GF-D8 (cell line): ENCODE measurements around the gene ULK4.

ENCODE experiments used
- DNase-seq: peaks from one replicate; lab custom pipeline; 2025; lab: John Stamatoyannopoulos, UW

ULK4 gene

DNA sequence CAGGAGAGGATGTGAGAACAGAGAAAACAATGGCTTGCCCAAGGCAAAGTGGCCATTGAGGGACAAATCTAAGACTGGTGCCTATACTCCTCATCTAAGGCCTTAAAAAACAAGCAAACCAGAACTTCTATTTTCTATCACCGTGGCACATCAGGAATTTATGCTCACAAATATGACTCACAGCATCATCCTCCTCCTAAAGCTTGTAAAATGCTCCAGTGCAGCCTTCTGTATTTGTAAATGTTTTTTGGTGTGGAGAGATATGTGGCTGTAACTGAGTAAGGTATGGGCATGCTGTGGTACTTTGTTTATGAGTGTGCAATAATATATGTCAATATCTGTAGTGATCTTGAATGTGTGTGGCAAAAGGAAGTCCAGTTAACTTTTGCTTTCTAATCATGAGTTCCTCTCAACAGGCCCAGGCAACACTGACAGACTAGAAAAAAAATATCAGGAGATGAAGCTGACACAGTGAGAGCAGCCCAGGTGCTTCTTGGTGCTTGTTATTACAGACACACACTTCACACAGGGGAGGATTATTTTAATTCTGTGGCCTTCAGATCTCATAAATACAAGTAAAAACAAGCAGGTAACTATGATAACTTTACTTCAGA, 702.3 kb downstream of the ULK4 start:
- no peak for DNase-seq

DNA sequence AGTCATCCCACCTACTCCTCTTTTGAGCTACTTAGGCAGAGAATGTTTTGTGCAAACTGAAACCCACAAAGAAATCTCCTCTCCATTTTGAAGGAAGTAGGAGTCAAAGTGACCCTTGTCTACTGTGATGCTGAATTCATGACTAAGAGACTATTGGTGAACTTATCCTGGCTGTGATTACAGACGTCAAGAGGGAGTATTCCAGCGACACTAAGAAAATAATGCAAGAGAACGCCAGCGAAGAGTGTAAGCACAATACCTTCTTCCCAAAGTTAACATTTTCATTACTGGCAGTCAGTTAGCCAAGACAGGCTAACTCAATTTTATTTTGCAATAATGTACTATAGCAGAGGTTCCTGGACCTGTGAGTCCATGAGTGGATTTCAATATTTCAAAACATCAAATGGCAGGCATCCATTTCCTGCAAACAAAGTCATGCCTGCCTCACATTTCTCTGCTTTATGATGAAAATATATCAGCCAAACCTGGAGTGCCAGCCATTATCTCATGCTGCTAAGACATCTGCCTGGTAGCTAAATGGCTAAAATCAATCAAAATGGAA, 703.6 kb downstream of the ULK4 start:
- DNase-seq = no peak

DNA sequence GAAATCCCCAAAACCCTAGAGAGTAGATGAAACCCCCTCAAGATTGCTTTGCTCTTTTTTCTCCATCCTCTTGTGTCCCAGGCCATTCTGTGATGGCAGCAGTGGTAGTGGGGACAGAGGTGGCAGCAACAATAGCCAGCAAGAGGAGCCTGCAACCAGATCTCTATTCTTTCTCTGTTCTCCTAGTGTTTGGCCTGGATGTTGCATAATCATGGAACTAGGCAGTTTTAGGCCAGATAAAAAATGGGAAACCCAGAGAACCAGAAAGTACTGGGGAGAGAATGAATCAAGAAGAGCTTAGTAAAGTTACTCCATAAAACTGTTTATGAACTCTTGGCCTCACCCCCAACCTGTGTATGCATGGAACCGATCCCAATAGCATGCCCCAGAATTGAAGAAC, 710.3 kb downstream of the ULK4 start:
- no peak for DNase-seq

DNA sequence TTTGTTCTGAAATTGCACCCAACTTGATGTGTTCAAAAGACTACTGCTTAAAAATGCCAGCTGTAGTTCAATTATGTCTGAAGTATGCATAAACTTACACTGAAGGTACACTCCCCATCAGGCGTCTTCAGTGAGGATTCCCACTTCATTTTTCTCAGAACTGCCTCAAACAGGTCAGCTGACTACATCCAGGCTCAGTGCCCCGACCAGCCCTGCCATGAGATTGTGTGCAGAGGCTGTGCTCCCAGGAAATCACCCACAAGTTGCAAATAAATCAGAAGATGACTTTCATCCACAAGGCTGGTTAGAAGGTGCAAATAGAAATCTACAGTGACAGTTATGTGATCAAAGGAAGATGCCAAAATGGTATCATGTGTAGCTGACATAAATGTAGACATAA, 711.1 kb downstream of the ULK4 start:
- no peak for DNase-seq

DNA sequence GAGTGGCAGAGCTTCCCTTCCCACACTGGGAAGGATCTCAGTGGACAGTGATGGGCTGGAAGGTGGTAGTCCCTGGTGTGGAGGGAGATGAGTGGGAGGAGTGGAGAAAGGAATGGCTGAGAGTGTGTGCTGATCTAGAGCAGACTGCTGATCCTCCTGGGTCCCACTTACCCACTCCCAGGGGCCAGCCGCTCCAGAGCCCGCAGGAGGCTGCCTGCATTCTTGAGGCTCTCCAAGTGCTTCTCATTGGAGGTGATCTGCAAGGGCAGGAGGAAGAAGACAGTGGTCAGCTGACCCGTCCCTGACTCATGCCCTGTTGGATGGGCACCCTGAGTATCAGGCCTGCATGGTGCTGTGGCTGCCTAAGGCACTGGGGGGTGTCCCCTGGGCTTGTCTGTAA, 712.6 kb downstream of the ULK4 start:
- no peak for DNase-seq

DNA sequence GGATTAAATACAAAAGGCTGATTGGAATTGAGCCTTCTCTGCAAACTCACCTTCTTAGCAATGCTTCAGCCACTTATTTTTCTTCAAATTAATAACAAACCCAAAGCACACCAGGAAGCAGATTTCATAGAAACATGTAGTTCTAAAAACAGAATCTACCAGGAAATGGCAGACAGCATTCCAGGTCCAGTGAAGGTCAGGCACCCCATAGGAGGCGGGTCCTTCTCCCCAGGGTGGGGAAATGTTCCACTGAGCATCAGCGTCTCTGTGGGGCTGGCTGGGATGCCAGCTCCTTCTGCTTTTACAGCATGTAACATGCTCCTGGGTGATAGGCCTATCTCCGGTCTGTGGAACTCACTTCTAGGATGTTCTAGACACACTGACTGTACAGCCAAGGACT, 713.4 kb downstream of the ULK4 start:
- no peak for DNase-seq

DNA sequence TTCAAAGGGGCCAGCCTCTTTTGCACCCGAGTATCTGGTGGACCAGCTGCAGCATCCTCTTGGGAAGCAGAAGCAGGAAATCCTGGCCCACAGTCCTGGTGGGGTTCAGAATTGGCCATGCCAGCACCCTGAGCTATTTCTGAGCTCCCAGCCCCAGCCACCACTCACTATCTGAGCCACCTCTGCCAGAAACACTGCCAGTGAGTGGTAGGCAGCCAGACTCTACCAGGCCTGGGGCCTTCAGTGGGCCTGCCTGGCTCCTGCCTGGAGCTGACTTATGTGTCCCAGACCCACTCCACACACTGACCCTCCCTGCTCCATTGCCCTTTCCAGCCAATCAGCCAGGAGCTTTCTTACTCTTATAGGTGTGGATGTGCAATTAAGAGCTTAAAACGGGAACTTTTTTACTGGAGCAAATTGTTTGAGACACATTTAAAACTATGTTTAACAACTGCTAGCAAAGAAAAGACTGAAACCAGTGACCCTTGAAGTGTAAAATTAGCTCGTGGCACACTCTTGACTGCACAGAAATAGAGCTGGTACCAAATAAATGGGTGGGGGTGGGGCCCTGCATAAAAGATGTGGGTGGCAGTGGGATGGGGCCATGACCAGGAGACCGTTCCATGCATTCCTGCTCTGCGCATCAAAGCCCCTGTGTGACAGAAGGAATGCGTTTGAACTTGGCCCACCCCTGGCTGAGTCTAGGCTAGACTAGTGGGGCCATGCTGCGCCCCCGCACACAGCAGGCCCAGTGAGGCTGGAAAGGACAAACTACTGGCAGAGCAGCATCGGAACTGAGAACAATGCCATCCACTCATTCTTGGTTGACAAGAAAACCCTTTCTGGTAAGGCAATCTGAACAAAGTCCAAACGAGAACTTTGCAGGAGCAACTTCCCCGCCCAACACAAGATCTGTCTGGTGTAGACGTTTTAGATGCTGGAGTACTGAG, 714.6 kb downstream of the ULK4 start:
- no peak for DNase-seq

DNA sequence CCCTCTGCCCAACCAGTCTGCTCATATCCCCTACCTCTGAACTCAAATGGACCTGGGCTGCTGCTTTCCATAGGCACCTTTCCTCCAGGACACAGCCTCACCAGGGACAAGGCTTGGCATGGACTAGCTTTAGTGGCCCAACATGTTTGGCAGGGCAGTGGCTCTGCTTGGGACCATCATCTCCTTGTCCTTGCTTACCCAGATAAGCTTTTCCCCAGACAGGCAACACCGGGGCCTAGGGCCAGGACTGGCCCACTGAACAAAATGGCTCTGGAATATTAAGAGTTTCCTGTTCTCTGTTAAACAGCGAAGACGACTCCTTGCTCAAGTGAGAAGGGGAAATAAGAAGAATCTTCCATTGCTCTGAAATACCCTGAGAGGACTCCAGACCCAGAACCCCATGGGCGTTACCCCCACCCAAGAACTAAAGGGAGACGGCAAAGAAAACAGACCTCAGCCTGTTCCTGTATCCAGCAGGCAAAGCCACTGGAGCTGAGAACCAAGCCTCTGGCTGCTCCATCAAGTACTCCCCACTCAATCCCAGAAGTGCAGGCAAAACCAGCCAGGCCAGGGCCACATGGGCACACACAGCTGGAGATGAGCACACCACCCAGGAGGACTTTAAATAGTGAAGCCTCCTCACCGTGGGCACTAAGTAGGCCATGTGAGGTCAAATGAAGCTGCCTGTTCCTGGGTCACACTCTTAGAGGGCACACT, 717.1 kb downstream of the ULK4 start:
- DNase-seq = no peak

DNA sequence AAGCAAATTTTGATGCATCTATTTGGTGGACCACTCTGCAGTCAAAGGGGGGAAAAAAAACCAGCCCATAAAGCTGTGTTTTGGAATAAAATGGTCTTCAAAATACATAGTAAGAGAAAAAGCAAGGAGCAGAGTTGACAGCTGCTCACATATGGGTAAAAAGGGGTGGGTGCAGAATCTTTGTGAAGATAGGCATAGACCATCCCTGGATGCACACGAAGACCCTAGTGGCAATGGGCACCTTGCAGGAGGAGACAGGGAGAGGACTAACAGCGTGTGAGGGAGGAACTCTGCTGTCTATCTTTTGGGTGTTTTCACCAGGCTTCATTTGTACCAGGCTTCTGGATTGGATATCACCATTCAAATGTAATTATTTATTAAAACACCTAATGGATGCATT, 718.7 kb downstream of the ULK4 start:
- no peak for DNase-seq

DNA sequence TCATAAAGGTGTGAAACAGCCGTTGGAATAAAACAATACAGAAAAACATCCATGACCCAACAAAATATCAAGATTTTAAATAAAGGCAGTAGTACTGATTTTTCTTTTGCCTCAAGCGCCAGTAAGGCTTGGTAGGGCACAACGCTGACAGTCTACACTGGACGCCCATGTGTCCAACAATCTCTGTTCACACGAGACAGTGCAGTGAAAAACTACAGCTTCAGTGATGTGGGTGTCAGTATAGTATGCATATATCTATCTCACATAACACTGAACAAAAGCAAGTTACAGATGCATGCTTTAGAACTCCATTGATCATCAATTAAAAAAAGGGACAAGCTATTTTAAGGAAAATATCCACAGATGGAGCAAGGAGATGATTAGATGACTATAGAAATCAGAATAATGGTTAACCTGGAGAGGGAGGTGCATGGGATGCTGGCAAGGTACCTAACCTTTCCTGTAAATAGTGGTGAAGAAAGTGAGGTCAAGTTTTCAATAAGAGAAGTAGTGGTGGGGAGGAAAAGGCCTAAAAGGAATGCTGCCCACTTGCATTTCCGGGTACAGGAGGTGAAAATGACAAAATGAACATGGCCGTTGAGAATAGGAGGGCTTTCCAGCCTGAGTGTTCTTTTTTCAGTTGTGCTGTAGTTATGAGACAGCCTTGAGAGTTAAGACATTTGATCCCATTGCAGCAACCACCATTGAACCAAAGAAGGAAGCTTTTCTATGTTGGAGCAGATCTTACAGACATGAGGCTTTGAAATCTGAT, 719.9 kb downstream of the ULK4 start:
- no peak for DNase-seq

DNA sequence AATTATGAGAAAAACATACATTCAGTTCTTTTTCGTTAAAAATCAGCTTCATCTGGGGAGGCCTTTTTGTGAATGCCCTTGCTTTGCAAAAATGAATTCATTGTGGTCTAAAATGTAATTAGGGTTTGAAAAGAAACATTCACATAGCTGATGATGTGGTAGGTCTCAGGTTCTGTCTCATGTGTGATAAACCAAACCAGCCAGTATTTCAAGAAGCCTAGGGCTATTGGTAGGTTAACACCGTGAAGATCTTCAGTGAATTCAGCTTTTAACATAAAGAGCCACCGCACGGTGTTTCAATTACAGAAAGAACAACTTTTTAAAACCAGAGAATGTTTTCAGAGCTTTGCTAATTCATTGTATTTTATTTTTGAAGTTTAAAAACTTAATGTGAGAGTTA, 720.7 kb downstream of the ULK4 start:
- no peak for DNase-seq

DNA sequence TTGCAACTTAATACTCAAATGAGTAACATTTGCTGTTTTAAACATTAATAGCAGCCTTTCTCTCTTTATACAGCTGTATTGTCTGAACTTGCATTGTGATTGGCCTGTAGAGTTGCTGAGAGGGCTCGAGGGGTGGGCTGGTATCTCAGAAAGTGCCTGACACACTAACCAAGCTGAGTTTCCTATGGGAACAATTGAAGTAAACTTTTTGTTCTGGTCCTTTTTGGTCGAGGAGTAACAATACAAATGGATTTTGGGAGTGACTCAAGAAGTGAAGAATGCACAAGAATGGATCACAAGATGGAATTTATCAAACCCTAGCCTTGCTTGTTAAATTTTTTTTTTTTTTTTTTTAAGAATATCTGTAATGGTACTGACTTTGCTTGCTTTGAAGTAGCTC, 722.3 kb downstream of the ULK4 start:
- DNase-seq = no peak

DNA sequence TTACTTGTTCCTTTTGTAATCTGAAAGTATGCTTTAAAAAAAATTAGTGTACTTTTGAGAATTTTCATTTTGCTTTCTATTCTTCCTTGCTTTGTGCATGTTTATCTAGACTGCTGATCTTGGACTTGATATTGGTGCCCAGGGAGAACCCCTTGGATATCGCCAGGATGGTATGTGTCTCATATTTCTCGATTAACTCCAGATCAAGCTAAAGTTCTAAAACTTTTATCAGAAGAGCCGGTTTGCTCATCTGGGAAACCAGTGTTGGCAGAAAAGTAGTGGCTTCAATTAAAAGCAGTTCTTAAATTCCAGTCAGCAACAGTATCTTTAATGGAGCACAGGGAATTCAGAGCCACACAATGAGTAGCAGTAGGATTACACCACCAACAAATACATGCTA, 724.0 kb downstream of the ULK4 start:
- DNase-seq = no peak

DNA sequence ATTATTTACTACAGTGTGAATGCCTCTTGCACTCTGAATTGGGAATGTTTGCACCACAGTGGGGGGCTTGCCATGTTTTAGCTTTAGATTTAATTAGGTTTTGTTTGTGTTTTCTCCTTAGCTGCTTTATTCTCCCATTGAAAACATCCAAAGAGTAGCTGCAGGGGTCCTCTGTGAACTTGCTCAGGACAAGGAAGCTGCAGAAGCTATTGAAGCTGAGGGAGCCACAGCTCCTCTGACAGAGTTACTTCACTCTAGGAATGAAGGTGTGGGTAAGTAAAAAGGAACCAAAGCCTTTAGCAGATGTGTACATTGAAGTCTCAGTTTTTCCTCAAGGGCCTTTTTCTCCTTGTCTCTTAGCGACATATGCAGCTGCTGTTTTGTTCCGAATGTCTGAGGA, 725.7 kb downstream of the ULK4 start:
- DNase-seq = no peak

DNA sequence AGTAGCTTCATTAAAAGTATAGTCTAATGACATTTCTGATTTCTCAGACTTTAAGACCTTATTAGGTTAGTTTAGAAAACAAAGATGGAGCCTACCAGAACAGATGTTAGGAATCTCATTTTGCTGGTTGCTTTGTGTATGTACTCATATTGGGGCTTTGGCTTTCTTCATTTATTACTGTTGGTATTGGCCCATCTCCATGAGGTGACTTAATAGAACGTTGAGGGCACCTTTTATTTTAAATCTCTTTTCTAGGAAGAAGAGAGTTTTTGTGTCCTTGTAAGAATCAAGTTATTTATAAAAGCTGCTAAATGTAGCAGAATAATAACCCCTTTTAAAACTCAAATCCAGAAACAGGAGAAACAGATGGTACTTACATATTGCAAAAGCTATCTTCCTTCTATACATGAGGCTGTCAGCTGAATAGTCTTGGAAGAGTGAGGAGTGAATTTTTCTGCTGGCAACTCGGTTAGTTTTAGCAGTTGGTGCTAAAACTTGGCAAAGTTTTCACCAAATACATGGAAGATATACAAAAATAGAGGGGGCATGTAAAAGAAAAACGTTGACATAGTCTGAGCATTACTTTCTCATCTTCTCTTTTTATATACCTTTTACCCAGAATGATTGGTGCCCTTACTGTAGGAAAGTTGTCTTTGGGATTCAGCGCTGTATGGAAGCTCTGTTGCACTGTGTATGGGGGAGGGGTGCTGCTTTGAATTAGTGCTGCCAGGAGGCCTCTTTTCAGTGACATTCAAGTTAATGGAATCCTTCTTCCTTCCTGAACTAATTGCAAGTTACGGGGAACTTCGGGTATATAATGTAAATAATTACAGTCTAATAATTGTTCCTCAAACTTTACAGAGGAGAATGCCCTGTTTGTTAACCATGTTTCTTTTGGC, 726.8 kb downstream of the ULK4 start:
- no peak for DNase-seq

DNA sequence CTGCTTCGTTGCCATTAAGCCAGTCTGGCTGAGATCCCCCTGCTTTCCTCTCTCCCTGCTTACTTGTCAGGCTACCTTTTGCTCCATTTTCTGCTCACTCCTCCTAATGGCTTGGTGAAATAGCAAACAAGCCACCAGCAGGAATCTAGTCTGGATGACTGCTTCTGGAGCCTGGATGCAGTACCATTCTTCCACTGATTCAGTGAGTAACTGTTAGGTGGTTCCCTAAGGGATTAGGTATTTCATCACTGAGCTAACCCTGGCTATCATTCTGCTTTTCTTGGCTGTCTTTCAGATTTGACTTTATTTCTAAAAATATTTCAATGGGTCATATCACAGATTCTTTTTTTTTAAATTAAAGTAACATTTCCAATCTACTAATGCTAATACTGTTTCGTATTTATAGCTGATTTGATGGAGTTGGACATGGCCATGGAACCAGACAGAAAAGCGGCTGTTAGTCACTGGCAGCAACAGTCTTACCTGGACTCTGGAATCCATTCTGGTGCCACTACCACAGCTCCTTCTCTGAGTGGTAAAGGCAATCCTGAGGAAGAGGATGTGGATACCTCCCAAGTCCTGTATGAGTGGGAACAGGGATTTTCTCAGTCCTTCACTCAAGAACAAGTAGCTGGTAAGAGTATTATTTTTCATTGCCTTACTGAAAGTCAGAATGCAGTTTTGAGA, 737.6 kb downstream of the ULK4 start:
- no peak for DNase-seq

DNA sequence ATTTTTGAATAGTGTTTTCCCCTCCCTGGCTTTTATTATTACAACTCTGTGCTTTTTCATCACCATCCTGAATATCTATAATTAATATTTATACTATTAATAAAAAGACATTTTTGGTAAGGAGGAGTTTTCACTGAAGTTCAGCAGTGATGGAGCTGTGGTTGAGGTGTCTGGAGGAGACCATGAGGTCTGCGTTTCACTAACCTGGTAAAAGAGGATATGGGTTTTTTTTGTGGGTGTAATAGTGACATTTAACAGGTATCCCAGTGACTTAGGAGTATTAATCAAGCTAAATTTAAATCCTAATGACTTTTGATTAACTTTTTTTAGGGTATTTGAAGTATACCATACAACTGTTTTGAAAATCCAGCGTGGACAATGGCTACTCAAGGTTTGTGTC, 738.2 kb downstream of the ULK4 start:
- DNase-seq = no peak

DNA sequence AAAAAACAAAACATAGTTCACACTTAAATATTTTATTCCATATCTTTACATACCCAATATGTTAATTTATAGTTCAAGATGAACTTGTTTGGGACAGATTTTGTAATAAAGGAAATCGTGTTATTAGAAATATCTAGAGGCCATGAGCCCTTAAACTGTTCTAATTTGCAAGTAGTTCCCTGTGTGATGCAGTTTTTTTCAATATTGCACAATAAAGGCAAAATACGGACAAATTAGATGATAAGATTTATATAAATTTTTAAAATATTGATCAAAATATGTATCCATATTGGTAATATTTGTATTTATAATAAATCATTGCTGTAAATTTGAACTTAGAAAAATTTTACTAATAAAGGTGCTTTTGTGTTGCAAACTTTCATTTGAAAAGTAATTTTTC, 738.8 kb downstream of the ULK4 start:
- no peak for DNase-seq

DNA sequence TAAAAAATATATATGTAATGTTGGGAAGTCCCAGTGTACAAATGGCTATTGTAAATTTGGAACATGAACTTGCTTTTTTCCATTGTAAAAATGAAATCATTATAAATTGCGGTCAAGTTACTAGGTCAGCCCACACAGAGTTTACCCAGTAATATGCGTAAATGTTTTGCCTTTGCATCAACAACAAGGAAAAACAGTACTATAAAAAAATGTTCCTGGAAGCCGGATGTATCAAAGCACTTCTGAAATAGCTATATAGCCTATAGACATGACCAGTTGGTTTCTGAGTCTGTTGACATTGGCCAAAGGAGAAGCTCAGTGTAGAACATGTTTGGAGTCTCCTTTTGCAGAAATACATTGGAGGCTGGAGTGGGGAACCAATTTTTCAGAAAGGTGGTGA, 739.4 kb downstream of the ULK4 start:
- DNase-seq = no peak

DNA sequence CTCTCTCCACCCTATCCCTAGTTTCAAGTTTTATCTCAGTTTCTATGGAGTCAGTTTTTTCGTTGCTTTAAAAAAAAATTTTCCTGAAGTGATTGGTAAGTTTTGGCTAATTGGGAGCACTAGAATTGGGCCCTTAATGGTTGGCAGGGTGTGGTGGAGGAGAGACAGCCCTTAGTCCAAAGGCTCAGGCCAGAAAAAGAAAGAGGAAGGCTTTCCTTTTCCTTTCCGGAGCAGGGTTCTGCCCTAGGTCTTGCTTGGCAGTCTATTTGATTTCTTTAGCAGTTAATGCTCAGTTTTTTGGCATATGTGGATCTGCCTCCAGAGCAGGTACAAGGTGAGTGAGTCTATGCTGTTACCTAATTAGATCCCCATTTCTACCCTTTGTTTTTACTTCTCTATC, 739.9 kb downstream of the ULK4 start:
- DNase-seq = no peak
